ENCODE measurements around the gene TCEAL9. TPM values are rescaled to one million over a fixed set of nuclear protein-coding genes. Genes with fewer than 3 reads are reported as not detected.

Gene TCEAL9
- total RNA-seq, 1 donor from 2014 or later = 69.0 TPM

GRCh38 chrX:103399744-103400143, 43.4 kb downstream of the TCEAL9 start:
- Histone ChIP-seq H3K36me3 (ENCODE audit: insufficient read depth, low read length) (no peaks in the 10 kb centered on the region), H4K20me1 (ENCODE audit: insufficient read depth, low read length) (no peaks in the 10 kb centered on the region), H3K9me3 (ENCODE audit: insufficient read depth, low read depth, low read length) (no peaks in the 10 kb centered on the region), H3K27ac (ENCODE audit: low read depth, low read length) (no peak overlapping the region), H3K4me1 (ENCODE audit: insufficient read depth, low read length) (peaks cover 7% of the 10 kb centered on the region), H3K27me3 (ENCODE audit: insufficient read depth, low read length) (no peaks in the 10 kb centered on the region), H3K4me2 (ENCODE audit: low read length) (no peak overlapping the region), H3K79me2 (ENCODE audit: insufficient read depth, low read length) (no peaks in the 10 kb centered on the region), H3K9ac (ENCODE audit: low read length) (no peak overlapping the region), H2AFZ (ENCODE audit: low read depth, low read length) (no peak overlapping the region), H3K4me3 (ENCODE audit: insufficient read depth, low read depth, low read length) (no peak overlapping the region)
- Mint-ChIP-seq H3K4me1 (ENCODE audit: low read depth, unreplicated experiment) (peaks cover 21% of the 10 kb centered on the region), H3K9me3 (ENCODE audit: unreplicated experiment) (no peaks in the 10 kb centered on the region), H3K4me3 (ENCODE audit: unreplicated experiment) (no peak overlapping the region), H3K36me3 (ENCODE audit: low read depth, unreplicated experiment) (no peaks in the 10 kb centered on the region), H3K27ac (ENCODE audit: unreplicated experiment) (no peak overlapping the region), H3K27me3 (ENCODE audit: low read depth, unreplicated experiment) (peaks cover 4% of the 10 kb centered on the region)
- TF ChIP-seq EZH2 (IDR thresholded peaks at IDR 0.05; ENCODE audit: insufficient read depth, low read length) (no peak), CTCF (IDR thresholded peaks at IDR 0.05; ENCODE audit: insufficient read depth, low read depth, low read length) (no peak)
- peak; percentile 41 for FAIRE-seq
- no peak for DNase-seq (ENCODE audit: low read depth)

- Histone ChIP-seq H3K9me3 (ENCODE audit: insufficient read depth, low read depth, low read length) (no peaks in the 10 kb centered on the region), H2AFZ (ENCODE audit: low read depth, low read length) (no peak overlapping the region), H3K27me3 (ENCODE audit: insufficient read depth, low read length) (no peaks in the 10 kb centered on the region), H3K79me2 (ENCODE audit: insufficient read depth, low read length) (no peaks in the 10 kb centered on the region), H3K4me1 (ENCODE audit: insufficient read depth, low read length) (peaks cover 7% of the 10 kb centered on the region), H3K4me3 (ENCODE audit: insufficient read depth, low read depth, low read length) (no peak overlapping the region), H3K9ac (ENCODE audit: low read length) (no peak overlapping the region), H3K4me2 (ENCODE audit: low read length) (no peak overlapping the region), H4K20me1 (ENCODE audit: insufficient read depth, low read length) (no peaks in the 10 kb centered on the region), H3K27ac (ENCODE audit: low read depth, low read length) (no peak overlapping the region), H3K36me3 (ENCODE audit: insufficient read depth, low read length) (no peaks in the 10 kb centered on the region)
- Mint-ChIP-seq H3K4me1 (ENCODE audit: low read depth, unreplicated experiment) (peaks cover 21% of the 10 kb centered on the region), H3K9me3 (ENCODE audit: unreplicated experiment) (no peaks in the 10 kb centered on the region), H3K4me3 (ENCODE audit: unreplicated experiment) (no peak overlapping the region), H3K36me3 (ENCODE audit: low read depth, unreplicated experiment) (no peaks in the 10 kb centered on the region), H3K27ac (ENCODE audit: unreplicated experiment) (no peak overlapping the region), H3K27me3 (ENCODE audit: low read depth, unreplicated experiment) (peaks cover 4% of the 10 kb centered on the region)
- DNase-seq (ENCODE audit: low read depth) (no peak), FAIRE-seq (no peak)
- no peak for TF ChIP-seq EZH2 (IDR thresholded peaks at IDR 0.05; ENCODE audit: insufficient read depth, low read length)
- no peak for TF ChIP-seq CTCF (IDR thresholded peaks at IDR 0.05; ENCODE audit: insufficient read depth, low read depth, low read length)
Observed at GRCh38 chrX:103400931-103401330, 44.6 kb downstream of the TCEAL9 start.

GRCh38 chrX:103404231-103405008, 48.1 kb downstream of the TCEAL9 start:
- H3K27me3 ChIP-seq (ENCODE audit: insufficient read depth, low read length) = no peaks in the 10 kb centered on the region
- peak overlapping the region; percentile 91 for H3K9ac ChIP-seq (ENCODE audit: low read length)
- Mint-ChIP-seq H3K4me3 (ENCODE audit: unreplicated experiment) (peak overlapping the region; percentile 92), H3K36me3 (ENCODE audit: low read depth, unreplicated experiment) (no peaks in the 10 kb centered on the region), H3K27ac (ENCODE audit: unreplicated experiment) (peak overlapping the region; percentile 81), H3K4me1 (ENCODE audit: low read depth, unreplicated experiment) (peaks cover 6% of the 10 kb centered on the region), H3K9me3 (ENCODE audit: unreplicated experiment) (no peaks in the 10 kb centered on the region), H3K27me3 (ENCODE audit: low read depth, unreplicated experiment) (peaks cover 4% of the 10 kb centered on the region)
- FAIRE-seq = peak; percentile 55
- DNase-seq (ENCODE audit: low read depth) = peak; percentile 84
- peak overlapping the region; percentile 85 for H3K27ac ChIP-seq (ENCODE audit: low read depth, low read length)
- TF ChIP-seq CTCF (IDR thresholded peaks at IDR 0.05; ENCODE audit: insufficient read depth, low read depth, low read length) = no peak
- TF ChIP-seq EZH2 (IDR thresholded peaks at IDR 0.05; ENCODE audit: insufficient read depth, low read length) = no peak
- peak overlapping the region; percentile 91 for H3K4me2 ChIP-seq (ENCODE audit: low read length)
- H3K4me1 ChIP-seq (ENCODE audit: insufficient read depth, low read length) = peaks cover 2% of the 10 kb centered on the region
- H3K36me3 ChIP-seq (ENCODE audit: insufficient read depth, low read length) = no peaks in the 10 kb centered on the region
- H3K79me2 ChIP-seq (ENCODE audit: insufficient read depth, low read length) = no peaks in the 10 kb centered on the region
- peak overlapping the region; percentile 65 for H2AFZ ChIP-seq (ENCODE audit: low read depth, low read length)
- H3K4me3 ChIP-seq (ENCODE audit: insufficient read depth, low read depth, low read length) = peak overlapping the region; percentile 74
- H4K20me1 ChIP-seq (ENCODE audit: insufficient read depth, low read length) = no peaks in the 10 kb centered on the region
- H3K9me3 ChIP-seq (ENCODE audit: insufficient read depth, low read depth, low read length) = no peaks in the 10 kb centered on the region

Measured in astrocyte (in vitro differentiated cells and primary cell).